ENCODE measurements around the gene ABCC4.

DNA sequence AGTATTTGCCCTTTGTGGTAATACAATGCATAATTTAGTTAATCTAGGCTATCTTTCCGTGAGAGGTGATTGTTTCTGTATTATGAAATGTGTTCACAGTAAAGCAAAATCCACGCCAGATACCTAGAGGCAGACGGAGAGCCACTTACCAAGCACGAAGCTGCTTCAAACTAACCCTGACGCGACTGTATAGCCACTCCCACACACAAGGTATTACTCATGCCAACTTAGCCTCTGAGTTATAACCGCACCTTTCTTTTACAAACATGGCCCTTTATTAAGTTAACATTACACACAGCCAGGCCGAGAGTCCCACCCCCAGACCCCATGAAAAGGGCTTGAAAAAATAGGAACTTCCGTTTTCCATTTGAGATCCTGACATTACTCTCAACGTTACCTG, 185.7 kb downstream of the ABCC4 start:
- TF ChIP-seq CTCF (IDR thresholded peaks at IDR 0.05; ENCODE audit: low read depth, low read length, poor library complexity, severe bottlenecking) (no peak), EZH2phosphoT487 (IDR thresholded peaks at IDR 0.05; ENCODE audit: borderline replicate concordance, low read length) (no peak)
